Metanephros (tissue), 1 donor: ENCODE measurements around the gene LRRC2. TPM values are rescaled to one million over a fixed set of nuclear protein-coding genes. Genes with fewer than 3 reads are reported as not detected.

Experiments
- total RNA-seq: library from RNA; depleted of rRNA; stranded (reverse); fragments of >200 nt; gene quantifications from one replicate; pipeline ENCODE4 v1.2.3, GENCODE V29; 2014

LRRC2 gene
- 4.1 TPM for total RNA-seq

GRCh38 chr3:46566040-46566641, at the start of gene LRRC2:
LRRC2 (minus strand) TSS chr3:46566302; CDS start chr3:46551591, 14,711 bp downstream.

GRCh38 chr3:46612324-46612723, 46.2 kb upstream of the LRRC2 start, which contains the start of gene FAM240A:
FAM240A (plus strand) TSS chr3:46612525; CDS start chr3:46612684, 159 bp downstream.

GRCh38 chr3:46497556-46498265, 68.4 kb downstream of the LRRC2 start, which contains the start of gene RTP3:
RTP3 (plus strand) TSS chr3:46497976; CDS start chr3:46498063, 87 bp downstream.

Other genes with a start within 250 kb of the LRRC2 start
- 4.7 TPM for gene CCR2, start 212.2 kb downstream of the LRRC2 start, total RNA-seq
- gene CCR5, start 195.4 kb downstream of the LRRC2 start, total RNA-seq, result 0.47 TPM
- 2.6 TPM for gene CCRL2, start 159.0 kb downstream of the LRRC2 start, total RNA-seq
- 24.8 TPM for gene LTF, start 101.4 kb downstream of the LRRC2 start, total RNA-seq
- gene RTP3, start 68.3 kb downstream of the LRRC2 start, total RNA-seq, result not detected
- 0.23 TPM for gene FAM240A, start 46.2 kb upstream of the LRRC2 start, total RNA-seq
- 12.2 TPM for gene ALS2CL, start 127.4 kb upstream of the LRRC2 start, total RNA-seq
- gene TMIE, start 135.1 kb upstream of the LRRC2 start, total RNA-seq, result 0.64 TPM
- 0.99 TPM for gene PRSS50, start 151.6 kb upstream of the LRRC2 start, total RNA-seq